HG02840 (cell line): Measurements from ENCODE around the gene ABAT.
"Not testable (repeated sequence)": the region's sequence is repeated elsewhere in the genome, so short reads cannot be mapped to it uniquely, and the experiment has no call there.

ENCODE experiments used
- ATAC-seq: cut with Tn5 transposase; IDR thresholded peaks from one replicate; pipeline ENCODE4 v1.9.1; 2021; ENCODE audit warnings: mild to moderate bottlenecking, moderate library complexity, moderate number of reproducible peaks; ENCODE audit not compliant: unreplicated experiment, low FRiP score

ABAT gene

DNA sequence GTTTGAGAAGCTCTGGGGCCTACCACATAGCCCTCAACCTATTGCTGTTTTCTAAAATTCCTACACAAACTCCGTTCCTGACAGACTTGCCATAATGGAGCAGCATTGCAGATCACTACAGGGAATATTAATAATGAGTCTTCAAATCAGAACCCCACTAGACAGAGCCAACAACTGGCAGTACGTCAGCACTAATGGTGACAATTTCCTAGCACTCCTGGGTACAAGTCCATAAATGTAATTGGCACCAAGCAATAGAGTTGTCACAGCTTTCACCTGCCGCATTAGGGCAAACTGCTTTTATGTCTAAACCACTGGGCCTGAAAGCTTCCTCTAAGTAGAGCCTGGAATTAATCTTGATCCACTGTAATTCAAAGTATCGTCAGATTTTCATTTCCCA, 25.5 kb upstream of the ABAT start:
- ATAC-seq: no peak

DNA sequence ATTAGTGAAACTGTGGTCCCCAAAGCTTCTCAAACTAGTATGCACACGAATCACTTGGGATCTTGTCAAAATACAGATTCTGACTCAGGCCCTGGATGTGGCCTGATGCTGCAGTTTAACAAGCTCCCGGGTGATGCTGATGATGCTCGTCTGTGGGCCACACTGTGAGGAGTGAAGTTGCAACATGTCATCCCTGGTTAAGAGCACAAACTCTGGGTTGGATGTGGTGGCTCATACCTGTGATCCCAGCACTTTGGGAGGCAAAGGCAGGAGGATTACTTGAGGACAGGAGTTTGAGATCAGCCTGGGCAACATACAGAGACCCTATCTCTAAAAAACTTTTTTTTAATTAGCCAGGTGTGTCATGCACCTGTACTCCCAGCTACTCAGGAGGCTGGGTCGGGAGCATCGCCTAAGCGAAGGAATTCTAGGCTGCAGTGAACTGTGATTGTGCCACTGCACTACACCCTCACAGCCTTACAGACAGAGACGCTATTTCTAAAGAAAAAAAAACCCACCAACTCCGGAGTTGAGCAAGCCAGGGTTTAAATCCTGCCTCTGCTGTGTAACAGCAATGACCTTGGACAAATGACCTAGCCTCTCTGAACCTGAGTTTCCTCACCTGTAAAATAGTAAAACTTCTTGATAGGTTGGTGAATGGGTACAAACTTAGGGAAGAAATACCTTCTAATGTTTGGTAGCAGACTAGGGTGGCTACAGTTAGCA, 24.4 kb upstream of the ABAT start:
- no peak for ATAC-seq

DNA sequence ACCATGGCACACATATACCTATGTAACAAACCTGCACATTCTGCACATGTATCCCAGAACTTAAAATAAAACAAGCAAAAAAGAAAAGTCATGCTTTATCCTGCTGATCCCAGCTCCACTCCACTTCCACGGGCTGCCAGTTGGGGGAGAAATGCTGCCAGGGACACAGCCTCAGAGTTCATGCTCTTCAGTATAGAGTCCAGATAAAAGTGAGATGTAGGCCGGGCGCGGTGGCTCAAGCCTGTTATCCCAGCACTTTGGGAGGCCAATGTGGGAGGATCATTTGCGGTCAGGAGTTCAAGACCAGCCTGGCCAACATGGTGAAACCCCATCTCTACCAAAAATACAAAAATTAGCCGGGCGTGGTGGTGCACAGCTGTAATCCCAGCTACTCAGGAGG, 22.5 kb upstream of the ABAT start:
- not testable (repeated sequence) for ATAC-seq

DNA sequence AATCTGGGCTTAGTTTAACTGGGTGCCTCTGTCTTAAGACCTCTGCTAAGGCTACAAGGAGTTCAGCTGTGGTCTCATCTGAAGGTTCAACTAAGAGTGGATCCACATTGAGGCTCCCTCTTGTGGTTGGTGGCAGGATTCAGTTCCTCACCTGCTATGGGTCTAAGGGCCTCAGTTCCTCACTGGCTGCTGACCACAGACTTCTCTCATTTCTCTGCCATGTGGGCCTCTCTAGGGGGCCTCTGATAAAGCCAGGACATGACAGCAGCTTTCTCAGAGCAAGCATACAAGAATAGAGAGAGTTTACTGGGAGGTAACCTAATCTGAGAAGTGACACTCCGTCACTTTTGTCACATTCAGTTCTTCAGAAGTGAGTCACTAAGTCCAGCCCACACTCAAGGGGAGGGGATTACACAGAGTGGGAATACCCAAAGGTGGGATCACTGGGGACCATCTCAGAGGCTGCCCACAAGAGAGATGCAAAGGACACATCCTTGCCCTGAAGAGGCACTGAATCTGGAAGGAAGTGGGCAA, 19.2 kb upstream of the ABAT start:
- ATAC-seq: no peak

DNA sequence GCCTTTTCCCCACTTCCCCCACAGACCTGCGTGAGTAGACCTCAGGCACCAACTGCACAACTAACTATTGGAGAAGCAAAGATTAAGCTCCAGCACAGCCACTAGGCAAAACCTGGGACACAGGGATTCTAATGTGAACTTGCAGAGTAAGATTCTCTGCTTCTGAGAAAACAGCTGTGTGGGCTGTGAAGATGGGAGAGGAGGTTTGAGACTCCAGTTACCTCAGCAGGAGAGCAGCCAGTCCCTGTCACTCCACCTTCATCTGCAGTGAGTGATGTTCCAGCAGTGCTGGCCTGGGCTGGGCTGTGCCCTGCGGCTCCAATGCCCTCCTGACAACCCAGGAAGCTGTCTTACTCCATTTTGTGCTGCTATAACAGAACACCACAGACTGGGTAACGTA, 18.0 kb upstream of the ABAT start:
- ATAC-seq: no peak

DNA sequence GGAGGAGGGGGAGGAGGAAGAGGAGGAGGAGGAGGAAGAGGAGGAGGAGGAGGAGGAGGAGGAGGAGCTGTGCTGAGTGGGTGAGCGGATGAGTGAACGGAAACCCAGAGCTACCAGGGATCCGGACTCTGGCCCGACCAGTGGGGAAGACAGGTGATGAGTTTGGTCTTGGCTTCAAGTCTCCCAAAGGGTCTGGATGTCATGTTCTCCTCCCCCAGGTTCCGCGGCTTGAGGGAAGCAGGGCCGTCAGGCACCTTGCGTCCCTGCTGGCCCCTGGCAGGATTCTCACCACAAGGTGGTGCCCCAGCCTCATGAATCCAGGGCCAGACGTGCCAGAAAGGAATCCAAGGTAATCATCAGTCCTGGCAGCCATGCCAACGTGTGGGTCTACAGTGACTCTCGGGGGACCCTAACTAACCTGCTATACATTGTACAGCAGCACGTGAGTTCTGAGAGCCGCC, 13.5 kb upstream of the ABAT start:
- ATAC-seq: no peak

DNA sequence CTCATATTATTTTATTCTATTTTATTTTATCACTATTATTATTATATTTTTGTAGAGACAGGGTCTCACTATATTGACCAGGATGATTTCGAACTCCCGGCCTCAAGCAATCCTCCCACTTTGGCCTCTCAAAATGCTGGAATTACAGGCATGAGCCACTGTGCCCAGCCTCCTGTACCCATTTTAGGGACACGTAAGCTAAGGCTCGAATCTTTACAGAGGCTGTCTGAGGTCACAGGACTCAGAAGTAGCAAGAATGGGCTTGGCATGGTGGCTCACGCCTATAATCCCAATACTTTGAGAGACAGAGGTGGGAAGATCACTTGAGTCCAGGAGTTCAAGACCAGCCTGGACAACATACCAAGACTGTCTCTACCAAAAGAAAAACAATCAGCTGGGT, 12.7 kb upstream of the ABAT start:
- no peak for ATAC-seq

DNA sequence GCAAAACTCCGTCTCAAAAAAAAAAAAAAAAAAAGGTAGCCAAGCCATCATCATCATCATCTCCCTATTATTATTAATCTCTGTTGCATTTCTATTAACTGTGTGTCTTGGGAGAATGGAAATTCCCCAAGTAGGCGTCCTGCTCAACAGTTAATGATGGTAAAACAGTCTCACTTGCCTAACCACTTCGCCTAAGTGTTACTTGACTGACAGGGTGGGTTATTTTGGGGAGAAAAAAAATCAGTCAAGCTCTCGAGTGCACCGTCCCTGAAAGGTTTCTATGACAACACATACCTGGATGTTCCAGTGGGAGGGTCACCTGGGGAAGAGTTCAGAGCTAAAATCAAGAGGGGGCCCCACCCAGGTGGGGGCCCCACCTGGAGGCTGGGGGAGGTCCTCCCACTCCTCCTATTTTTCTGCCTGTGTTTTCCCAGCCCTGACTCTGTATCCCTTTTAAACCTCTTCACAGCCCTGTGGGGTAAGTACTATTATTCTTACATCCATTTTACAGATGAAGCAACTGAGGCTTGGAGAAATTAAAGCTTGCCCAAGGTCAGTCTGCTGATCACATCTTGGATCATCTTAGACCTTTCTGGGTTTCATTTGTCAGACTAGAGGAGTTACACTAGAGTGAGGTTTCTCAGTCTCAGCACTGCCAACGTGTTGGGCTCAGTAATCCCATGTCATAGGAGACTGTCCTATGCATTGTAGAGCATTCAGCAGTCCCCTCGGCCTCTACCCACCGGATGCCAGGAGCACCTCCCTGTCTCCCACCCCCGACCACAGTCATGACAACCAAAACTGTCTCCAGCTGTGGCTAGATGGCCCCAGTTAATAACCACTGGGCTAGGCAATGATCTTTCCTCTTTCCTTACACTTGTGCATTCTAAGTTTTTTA, 11.0 kb upstream of the ABAT start:
- no peak for ATAC-seq

DNA sequence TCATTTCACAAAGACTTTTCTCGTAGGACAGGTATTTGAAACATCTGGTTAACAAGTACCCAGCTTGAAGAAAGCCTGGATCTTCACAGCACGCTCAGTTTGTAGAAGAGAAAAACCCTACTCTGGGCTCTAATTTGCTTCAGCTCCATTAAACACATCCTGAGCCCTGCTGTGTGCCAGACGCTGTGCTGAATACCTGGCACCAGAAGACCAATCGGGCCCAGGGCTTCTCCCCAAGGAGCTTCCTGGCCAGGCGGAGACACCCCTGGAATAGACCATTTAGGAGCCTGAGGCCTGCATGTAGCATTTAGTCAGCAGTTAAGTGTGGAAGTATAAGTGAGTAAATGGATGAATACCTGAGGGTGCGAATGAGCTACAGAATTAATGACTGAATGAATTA, 8.9 kb upstream of the ABAT start:
- ATAC-seq: no peak

DNA sequence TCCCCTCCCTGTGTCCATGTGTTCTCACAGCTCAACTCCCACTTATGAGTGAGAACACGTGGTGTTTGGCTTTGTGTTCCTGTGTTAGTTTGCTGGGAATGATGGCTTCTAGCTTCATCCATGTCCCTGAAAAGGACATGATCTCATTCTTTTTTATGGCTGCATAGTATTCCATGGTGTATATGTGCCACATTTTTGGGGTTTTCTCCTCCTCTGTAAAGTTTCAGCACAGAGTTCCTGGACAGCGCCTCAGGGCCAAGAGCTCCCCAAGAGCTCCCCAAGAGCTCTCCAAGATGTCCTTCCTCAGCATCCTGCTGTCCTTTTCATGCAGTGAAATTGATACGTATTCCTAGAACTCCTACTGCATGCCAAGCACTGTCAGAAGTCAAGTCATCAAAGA, 6.9 kb upstream of the ABAT start:
- no peak for ATAC-seq

DNA sequence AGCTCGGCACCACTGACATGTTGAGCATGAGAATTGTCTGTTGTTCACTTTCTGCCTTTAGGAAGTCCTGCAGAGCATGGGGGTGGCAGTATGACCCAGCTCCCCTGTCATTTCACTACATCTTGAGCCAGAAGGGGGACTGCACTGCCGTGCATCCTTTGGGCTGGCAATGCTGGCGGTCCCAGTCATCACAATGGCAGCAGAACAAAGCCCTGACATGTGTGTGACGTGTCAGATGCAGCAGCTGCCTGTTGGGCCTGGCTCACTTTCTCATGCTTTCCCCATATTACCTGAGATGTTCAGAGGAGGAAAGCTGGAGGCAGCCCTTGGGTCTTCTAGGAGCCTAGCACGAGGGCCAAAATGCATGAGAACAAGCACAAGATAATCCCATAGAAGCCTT, 6.3 kb upstream of the ABAT start:
- no peak for ATAC-seq

DNA sequence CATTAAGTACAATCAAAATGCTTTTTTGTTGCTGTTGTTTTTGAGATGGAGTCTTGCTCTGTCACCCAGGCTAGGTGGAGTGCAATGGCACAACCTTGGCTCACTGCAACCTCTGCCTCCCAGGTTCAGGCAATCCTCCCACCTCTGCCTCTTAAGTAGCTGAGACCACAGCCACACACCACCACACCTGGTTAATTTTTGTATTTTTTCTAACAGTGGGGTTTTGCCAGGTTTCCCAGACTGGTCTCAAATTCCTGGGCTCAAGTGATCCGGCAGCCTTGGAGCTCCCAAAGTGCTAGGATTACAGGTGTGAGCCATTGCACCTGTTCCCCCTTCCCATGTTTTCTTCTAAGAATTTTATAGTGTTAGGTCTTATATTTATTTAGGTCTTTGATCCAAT, 4.9 kb upstream of the ABAT start:
- ATAC-seq: no peak

DNA sequence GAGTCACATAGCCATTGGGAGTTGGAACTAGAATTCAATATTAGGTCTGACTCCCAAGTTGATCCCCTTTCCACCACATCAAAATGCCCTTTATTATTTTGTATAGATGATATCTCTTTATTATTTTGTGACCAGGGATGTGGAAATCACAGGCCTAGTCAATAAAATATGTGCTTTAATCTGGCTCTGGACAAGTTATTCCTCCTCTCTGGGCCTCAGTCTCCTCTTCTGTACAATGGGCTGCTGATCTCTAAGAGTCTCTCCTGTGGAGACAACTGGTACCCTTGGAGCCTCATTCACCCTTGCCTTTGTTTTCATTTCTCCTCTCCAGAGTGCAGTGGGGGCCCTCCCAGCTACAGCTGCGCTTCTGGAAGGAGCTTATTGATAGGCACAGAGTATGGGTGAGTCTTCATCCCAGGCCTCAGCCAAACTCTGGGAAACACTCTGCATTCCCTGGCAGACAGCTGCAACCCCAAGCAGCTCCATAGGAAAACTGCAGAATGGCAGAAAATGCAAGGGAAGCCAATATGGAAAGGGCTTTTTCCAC, 4.3 kb upstream of the ABAT start:
- ATAC-seq: no peak

DNA sequence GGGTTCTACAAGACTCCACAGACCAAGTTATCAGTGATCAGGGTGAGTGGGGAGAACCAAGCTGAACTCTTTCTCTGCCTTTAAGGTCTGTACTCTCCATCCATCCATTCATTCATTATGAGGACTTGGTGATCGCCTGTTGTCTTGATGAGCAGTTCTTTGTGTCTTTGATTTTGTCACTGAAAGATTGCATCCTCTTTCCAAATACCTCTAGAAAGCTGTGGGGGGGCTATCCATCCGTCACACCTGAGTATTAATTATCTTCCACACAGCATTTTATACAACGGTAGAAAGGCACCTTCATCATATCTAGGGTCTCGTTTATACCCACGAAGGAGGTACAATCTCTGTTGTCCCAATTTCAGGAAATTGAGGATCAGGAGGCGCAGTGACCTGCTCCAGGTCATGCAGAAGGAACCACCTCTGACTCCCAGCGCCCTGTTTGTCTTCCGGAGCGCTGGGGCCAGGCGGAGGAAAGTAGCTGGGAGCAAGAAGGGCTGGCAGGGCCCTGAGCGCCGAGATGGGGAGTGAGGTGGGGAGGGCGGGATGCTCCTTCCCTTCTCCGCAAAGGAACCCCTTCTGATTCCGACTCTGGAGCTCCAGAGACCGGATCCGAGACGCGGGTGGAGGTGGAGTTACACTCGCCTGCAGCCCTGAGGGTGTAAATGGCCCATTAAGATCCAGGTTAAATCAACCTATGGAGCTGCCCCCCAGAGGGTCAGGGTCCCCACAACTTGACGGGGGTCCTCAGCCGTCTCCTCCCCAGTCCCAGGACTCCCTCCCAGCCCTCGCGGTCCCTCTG, 605 bp upstream of the ABAT start:
- peak; percentile 4 for ATAC-seq

DNA sequence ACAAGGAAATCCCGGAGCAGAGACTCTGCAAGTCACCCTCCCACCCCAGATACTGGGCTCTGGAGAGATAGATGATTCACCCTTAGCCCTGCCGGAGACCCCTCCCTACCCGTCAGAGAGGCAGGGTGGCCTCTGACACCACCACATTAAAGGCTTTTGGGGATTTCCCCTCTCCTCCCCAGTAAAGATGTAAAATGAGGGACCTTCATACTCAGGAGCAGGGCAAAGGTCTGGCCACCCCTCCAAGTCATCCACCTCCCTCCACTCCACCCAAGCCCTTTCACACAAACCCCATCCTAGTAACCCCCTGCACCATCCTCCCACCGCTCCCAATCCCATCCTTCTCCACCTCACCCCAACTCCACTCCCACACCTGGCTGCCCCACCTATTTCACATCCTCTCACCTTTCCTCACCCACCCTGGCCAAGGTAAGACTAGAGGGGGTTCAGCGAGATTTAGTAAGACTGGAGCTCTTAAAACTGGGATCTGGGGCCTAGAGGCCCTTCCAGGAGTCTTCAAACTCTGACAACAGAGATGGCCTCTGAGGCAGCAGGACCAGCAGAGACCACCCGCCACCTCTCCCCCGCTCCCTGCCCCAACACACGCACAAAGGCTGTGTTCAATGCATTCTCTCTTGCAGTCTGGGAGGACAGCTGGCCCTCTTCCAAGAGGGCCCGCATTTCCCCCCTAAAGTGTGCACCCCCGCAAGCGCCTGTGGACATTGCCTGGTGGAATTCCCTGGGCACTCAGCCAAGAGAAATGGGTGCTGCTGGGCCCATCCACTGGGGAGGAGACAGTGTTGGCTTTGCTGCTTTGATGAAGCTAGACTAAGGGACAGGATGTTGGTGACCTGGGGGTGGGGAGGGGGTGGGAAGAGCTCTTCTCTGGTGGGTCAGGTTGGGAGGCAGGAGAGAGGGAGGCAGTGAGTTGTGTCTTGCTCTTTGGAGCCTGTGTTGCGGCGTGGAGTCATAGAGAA, 1.1 kb downstream of the ABAT start:
- ATAC-seq: no peak

DNA sequence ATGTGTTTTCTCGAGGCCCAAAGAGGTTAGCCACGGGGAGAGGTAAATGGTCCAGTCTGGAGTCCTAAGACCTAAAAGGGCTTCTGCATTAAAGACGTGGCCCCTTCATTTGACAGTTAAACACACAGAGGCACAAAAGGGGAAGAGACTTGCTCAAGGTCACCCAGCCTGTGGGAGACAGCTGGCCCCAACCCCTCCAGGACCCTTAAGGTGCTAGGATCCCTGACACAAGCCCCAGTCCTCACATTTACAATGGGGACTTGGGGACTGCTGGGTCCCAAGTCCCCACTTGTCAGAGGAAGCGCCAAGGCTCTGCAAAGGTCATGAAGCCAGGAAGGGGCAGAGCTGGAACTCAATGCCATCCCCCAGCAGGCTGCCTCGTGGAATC, 1.7 kb downstream of the ABAT start:
- ATAC-seq: no peak

DNA sequence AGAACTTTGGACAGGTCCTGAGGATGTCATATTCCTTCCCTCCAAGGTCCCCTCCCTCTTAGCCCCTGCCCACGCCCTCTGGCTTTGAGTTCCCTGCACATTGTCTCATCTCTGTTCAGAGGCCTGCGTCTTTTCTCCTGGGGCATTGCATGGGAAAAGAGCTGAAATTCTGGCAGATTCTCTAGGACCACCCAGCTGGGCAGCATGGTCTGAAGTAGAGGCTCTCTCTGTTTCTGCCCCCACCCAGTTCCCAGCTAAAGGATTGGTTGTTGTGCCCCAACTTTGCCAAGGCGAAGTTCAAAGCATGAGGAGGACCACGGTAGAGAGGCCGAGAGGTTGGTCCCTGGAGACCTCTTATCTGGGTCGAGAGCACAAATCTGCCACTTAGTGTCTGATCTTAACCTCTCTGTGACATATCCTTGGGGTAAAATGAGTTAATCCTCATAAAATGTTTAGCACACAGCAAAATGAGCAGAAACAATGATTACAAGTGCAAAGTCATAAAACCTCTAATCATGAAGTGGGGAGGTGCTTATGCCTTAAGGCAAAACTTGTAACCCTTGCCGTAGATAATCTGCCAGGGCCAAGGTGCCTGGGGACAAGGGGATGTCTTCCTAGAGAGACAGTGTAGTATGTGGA, 2.4 kb downstream of the ABAT start:
- no peak for ATAC-seq

DNA sequence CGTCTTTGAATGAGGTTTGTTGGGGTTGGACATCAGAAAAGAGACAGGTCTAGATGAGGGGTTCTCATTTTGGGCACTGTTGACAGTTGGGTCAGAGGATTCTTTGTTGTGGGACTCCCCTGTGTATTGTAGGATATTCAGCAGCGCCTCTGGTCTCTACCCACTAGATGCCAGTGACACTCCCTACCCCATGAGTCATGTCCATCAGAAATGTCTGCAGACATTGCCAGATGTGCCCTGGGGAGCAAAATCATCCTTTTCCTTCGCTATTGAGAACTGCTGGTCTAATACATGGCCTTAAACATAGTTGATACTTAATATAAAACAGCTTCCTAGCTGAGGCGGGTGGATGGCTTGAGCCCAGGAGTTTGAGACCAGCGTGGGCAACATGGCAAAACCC, 3.1 kb downstream of the ABAT start:
- no peak for ATAC-seq
